Measurements from ENCODE around the gene ARHGAP30. TPM values are rescaled to one million over a fixed set of nuclear protein-coding genes. Genes with fewer than 3 reads are reported as not detected.

Gene ARHGAP30
- total RNA-seq, 1 experiment from 2014 or later: not detected

DNA sequence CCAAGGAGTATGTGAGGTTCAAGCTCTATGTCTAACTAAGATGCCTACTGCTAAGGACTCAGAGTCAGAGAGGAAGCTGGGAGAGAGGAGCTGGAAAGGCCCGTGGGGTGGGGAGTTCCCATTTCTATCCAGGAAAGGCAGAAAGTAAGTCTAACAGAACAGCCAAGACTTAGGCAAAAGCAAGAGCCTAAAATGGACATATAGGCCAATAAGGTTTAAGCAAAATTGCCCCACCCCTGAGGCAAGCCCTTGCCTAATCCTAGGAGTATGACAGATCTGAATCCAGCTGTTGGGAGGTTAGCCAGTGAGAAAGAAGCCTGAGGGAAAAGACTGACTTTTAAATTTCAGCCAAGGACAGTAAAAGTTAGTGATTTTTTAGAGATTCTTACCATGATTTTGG lies 26.8 kb upstream of the ARHGAP30 start:
- Histone ChIP-seq H3K4me1 (replicated peaks) (peaks cover 15% of the 10 kb centered on the region), H3K27me3 (replicated peaks) (no peaks in the 10 kb centered on the region), H3K9me3 (replicated peaks) (peaks cover 7% of the 10 kb centered on the region; the same call in 1 of the 2 replicates), H3K27ac (no peak overlapping the region), H3K4me3 (no peak overlapping the region), H3K36me3 (peaks cover 34% of the 10 kb centered on the region)
- DNase-seq (ENCODE audit: low read depth in 1 of 2, low spot score in 2 of 2): no peak

DNA sequence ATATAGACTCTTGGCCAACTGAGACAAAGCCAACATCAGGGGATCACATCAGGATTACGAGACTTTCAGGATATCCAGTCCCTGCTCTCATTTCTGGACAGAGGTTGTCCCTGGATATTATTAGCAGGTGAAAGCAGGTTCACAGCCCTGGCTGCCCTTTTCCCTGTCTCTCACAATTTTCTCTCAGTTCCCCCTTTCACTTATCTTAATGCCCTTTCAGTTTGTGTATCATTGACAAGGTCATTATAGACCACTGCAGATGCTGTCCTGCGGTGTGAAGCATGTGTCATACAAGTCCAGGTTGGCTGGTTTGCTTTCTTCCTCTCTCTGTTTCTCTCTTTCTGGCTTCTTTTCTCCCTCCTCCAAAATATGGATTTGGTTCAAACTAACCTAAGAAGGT lies 26.3 kb upstream of the ARHGAP30 start:
- Histone ChIP-seq H3K4me1 (replicated peaks) (peaks cover 15% of the 10 kb centered on the region), H3K36me3 (peaks cover 29% of the 10 kb centered on the region), H3K27me3 (replicated peaks) (no peaks in the 10 kb centered on the region), H3K27ac (no peak overlapping the region), H3K9me3 (replicated peaks) (peaks cover 7% of the 10 kb centered on the region; the same call in 1 of the 2 replicates), H3K4me3 (no peak overlapping the region)
- no peak for DNase-seq (ENCODE audit: low read depth in 1 of 2, low spot score in 2 of 2)

DNA sequence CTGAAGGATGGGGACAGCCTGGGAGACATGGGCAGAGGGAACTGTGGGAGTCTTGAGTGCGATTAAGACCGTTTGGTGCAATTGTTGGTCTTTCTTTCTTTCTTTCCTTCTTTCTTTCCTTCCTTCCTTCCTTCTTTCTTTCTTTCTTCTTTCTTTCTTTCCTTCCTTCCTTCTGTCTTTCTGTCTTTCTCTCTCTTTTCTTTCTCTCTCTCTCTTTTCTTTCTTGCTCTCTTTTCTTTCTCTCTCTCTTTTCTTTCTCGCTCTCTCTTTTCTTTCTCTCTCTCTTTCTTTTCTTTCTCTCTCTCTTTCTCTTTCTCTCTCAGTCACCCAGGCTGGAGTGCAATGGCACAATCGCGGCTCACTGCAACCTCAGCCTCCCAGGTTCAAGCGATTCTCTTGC lies 25.5 kb upstream of the ARHGAP30 start:
- H3K4me1 ChIP-seq (replicated peaks): peaks cover 15% of the 10 kb centered on the region
- no peak overlapping the region for H3K27ac ChIP-seq
- peaks cover 7% of the 10 kb centered on the region; the same call in 1 of the 2 replicates for H3K9me3 ChIP-seq (replicated peaks)
- H3K36me3 ChIP-seq: peaks cover 21% of the 10 kb centered on the region
- H3K27me3 ChIP-seq (replicated peaks): no peaks in the 10 kb centered on the region
- no peak overlapping the region for H3K4me3 ChIP-seq
- no peak for DNase-seq (ENCODE audit: low read depth in 1 of 2, low spot score in 2 of 2)

DNA sequence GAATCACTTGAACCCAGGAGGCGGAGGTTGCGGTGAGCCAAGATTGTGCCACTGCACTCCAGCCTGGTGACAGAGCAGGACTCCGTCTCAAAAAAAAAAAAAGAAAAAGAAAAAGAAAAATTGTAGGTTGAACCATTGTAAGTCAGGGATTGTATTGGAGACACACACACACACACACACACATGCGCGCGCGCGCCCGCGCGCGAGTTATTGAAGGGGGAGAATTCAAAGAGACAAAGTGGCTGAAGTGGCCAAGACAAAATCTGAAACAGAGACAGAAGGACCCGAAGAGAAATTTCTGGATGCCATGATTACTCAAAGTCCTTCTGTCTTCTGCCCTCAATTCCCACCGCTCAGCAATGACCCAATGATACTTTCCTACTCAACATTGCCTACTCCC lies 24.8 kb upstream of the ARHGAP30 start:
- H3K36me3 ChIP-seq: peaks cover 13% of the 10 kb centered on the region
- peaks cover 15% of the 10 kb centered on the region for H3K4me1 ChIP-seq (replicated peaks)
- no peak overlapping the region for H3K4me3 ChIP-seq
- H3K27me3 ChIP-seq (replicated peaks): no peaks in the 10 kb centered on the region
- no peak for DNase-seq (ENCODE audit: low read depth in 1 of 2, low spot score in 2 of 2)
- peaks cover 7% of the 10 kb centered on the region; the same call in 1 of the 2 replicates for H3K9me3 ChIP-seq (replicated peaks)
- no peak overlapping the region for H3K27ac ChIP-seq

DNA sequence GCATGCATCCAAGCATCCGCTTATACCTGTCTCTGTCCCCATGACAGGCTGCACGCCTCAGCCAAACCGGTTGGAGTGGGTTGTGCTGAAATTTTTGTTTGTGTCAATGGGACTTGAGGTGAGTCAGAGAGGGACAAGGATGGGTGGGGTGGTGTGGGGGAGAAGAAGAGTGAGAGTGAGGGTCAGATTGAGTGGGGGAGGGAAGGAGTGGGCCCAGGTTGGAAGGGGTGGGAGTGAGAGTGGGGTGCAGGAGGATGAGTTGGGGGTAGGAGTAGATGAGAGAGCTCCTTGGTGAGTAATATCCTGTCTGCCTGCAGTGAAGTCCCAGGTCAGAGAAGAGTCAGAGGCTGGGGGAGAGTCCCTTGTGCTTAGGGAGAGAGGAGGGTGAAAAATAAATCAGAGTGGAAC lies 22.9 kb upstream of the ARHGAP30 start:
- H3K4me3 ChIP-seq: no peak overlapping the region
- H3K9me3 ChIP-seq (replicated peaks): no peaks in the 10 kb centered on the region
- no peaks in the 10 kb centered on the region for H3K36me3 ChIP-seq
- H3K4me1 ChIP-seq (replicated peaks): peaks cover 15% of the 10 kb centered on the region
- no peak overlapping the region for H3K27ac ChIP-seq
- DNase-seq (ENCODE audit: low read depth in 1 of 2, low spot score in 2 of 2): no peak
- no peaks in the 10 kb centered on the region for H3K27me3 ChIP-seq (replicated peaks)

DNA sequence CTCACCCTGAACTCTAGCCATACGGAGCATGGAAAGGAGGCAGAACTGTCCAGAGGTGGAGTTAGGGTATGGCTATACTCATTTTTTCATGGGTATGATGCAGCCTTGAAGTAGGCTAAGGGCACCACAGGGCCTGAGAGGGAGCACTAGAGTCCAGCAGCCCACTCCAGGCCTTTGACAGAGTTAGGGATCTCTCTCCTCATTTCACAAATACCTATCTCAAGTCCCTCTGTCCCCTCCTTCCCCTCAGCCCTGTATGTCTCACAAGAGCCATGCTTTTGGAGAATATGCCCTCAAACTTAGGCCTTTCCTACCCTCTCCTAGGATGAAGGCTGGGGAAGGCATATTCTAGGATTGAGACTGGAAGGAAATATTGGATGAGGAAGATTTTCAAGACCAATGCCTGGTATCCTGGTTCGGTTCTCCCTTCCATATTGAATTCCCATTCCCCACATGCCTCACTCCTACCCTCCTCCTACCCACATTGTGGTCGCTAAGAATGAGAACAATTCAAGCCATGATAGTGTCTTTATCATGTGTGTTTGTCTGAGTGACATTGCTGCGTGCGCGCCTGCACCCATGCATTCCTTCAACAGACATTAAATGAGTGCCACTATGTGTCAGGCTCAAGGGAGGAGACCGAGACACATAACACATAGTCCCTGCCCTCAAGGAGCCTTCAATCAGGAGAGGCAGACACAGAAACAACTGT lies 22.3 kb upstream of the ARHGAP30 start:
- H3K27me3 ChIP-seq (replicated peaks): no peaks in the 10 kb centered on the region
- H3K27ac ChIP-seq: no peak overlapping the region
- H3K9me3 ChIP-seq (replicated peaks): no peaks in the 10 kb centered on the region
- H3K36me3 ChIP-seq: no peaks in the 10 kb centered on the region
- H3K4me1 ChIP-seq (replicated peaks): peaks cover 15% of the 10 kb centered on the region
- DNase-seq (ENCODE audit: low read depth in 1 of 2, low spot score in 2 of 2): no peak
- no peak overlapping the region for H3K4me3 ChIP-seq

DNA sequence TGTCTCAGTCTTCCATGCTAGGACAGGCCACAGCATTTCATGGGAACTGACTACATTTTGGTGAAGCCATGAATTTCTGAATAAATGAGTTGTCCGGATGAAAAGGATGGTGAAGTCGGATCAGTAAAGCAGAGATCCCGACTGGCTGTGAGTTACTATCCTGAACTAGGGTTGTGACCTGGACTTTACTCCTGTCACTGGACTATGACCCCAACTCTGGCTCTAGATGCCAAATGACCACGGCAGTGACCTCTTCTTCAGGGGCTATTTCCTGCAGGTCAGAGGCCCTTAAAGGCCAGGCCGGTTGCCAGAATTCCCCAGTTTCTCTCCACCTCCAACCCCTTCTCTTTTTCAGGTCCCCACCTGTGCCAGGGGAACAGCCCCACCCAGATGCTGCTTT lies 21.4 kb upstream of the ARHGAP30 start:
- Histone ChIP-seq H3K27me3 (replicated peaks) (no peaks in the 10 kb centered on the region), H3K27ac (no peak overlapping the region), H3K36me3 (no peaks in the 10 kb centered on the region), H3K9me3 (replicated peaks) (no peaks in the 10 kb centered on the region), H3K4me1 (replicated peaks) (peaks cover 17% of the 10 kb centered on the region), H3K4me3 (no peak overlapping the region)
- no peak for DNase-seq (ENCODE audit: low read depth in 1 of 2, low spot score in 2 of 2)

DNA sequence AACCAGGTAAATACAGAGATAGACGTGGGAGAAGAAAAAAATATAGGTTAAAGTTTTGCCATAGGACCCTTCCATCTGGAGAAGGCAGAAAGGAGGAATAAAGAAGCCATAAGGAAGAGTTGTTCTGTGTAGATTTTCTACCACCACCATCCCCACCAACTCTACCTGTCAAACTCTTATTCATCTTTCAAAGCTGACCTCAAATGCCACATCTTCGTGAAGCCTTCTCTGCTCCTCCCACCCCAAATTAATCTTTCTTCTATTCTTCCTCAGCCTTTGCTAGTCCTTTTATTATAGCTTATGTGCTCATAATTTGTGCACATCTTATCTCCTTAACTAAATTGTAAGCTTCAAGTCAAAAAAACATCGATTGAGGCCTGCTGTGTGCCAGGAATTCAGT lies 20.9 kb upstream of the ARHGAP30 start:
- no peaks in the 10 kb centered on the region for H3K27me3 ChIP-seq (replicated peaks)
- H3K9me3 ChIP-seq (replicated peaks): no peaks in the 10 kb centered on the region
- no peak overlapping the region for H3K27ac ChIP-seq
- DNase-seq (ENCODE audit: low read depth in 1 of 2, low spot score in 2 of 2): no peak
- no peak overlapping the region for H3K4me3 ChIP-seq
- no peaks in the 10 kb centered on the region for H3K36me3 ChIP-seq
- H3K4me1 ChIP-seq (replicated peaks): peaks cover 22% of the 10 kb centered on the region

DNA sequence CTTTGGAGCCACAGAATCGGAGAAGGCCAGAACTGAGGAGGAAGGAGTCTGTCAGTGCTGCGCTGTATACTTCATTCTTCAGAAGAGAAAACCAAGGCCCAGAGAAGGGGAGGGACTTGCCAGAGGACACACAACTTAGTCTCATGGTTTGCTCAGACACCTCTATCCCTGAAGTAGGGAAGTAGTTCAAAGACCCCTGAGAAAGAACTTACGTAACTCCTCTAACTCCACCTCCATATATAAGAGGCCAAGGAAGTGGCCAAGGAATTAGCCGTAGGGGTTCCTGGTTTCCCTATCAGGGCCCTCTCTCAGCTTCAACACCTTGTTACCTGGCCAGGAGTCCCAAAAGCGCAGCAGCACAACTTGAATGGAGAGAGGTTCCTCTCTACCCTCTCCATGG lies 20.2 kb upstream of the ARHGAP30 start:
- no peaks in the 10 kb centered on the region for H3K36me3 ChIP-seq
- H3K9me3 ChIP-seq (replicated peaks): no peaks in the 10 kb centered on the region
- no peak for DNase-seq (ENCODE audit: low read depth in 1 of 2, low spot score in 2 of 2)
- peaks cover 28% of the 10 kb centered on the region for H3K4me1 ChIP-seq (replicated peaks)
- H3K27ac ChIP-seq: no peak overlapping the region
- no peak overlapping the region for H3K4me3 ChIP-seq
- no peaks in the 10 kb centered on the region for H3K27me3 ChIP-seq (replicated peaks)

DNA sequence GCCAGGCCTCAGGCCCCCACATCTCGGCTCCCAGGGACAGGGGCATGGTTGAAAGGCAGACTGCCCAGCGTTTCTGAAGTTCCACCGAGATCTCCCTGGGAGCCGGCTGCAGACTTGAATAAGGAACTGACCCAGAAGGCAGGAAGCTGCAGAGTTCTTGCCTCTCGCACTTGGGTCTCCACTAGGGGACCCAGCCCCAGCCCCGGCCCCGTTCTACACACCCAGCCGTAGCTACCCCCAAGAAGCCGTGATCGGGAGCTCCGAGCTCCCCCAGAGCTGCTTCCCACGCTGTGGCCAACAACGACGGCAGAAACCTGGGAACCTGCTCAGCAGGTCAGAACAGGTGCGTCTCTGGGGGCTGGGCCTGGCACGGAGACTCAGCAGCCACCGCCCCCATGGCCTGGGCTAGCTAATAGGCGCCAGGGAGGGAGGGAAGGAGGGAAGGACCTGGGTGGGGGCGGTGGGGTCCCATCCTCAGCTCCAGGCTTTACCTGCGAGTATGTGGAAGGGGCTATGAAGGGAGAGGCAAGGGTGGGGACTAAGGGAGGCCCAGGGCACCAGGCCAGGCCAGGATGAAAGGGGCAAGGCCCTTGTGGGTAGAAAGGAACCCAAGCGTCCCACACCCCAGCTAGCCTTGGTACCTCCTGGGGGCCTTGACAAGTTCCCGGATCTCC lies 19.7 kb upstream of the ARHGAP30 start, which contains the start of gene NECTIN4:
Gene NECTIN4, minus strand, starts transcription at position 308 of the 674 bp plus-strand sequence. Its CDS starts 262 bp downstream, at position 46.
- Histone ChIP-seq H3K9me3 (replicated peaks) (no peaks in the 10 kb centered on the region), H3K27ac (no peak within 1 kb of the TSS), H3K4me3 (no peak within 1 kb of the TSS), H3K27me3 (replicated peaks) (no peaks in the 10 kb centered on the region), H3K36me3 (no peaks in the 10 kb centered on the region), H3K4me1 (replicated peaks) (peaks cover 34% of the 10 kb centered on the region)
- DNase-seq (ENCODE audit: low read depth in 1 of 2, low spot score in 2 of 2): no peak

DNA sequence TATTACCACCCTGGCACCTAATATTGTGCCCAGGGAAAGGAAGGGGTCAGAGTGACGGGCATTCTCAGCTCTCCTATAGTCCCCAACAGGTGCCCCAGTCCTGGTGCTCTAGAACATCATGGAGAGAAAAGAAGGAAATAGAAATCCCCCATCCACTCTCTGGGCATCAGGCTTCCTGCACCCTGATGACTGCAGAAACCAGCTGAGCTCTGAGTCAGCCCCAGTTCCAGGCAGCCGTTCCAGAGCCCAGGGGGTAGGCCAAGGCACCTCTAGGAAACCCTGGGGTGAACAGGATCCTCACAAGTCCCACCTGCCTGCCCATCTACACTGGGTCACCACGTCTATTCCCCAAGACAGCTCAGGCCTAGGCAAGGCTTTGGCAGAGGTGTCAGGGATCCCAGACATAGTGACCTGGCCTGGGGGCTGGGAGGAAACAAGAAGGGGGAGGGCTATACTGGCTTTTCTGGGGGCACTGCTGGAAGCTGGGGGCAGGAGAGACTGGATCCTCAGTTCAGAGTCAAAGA lies 19.0 kb upstream of the ARHGAP30 start:
- no peaks in the 10 kb centered on the region for H3K36me3 ChIP-seq
- H3K27me3 ChIP-seq (replicated peaks): no peaks in the 10 kb centered on the region
- DNase-seq (ENCODE audit: low read depth in 1 of 2, low spot score in 2 of 2): no peak
- H3K27ac ChIP-seq: no peak overlapping the region
- no peaks in the 10 kb centered on the region for H3K9me3 ChIP-seq (replicated peaks)
- H3K4me3 ChIP-seq: no peak overlapping the region
- peaks cover 41% of the 10 kb centered on the region for H3K4me1 ChIP-seq (replicated peaks)

DNA sequence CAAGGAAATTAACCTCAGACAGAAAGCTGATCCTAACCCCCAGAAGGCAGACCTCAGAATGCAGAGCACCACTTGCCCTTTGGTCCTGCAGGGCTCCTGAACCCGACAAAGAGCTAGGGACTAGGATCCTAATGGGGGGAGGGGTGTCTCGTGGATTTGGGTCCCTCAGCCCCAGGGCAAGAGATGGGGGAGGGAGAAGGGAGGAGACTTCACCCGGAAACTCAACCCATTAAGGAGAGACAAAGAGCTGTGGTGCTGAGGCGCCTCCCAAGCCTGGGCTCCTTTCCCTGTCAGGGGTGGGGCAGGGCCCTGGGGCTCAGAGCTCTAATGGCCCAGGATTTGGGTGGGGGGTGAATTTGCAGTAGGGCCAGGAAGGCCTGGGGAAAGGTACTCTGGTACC lies 16.8 kb upstream of the ARHGAP30 start:
- Histone ChIP-seq H3K4me1 (replicated peaks) (peaks cover 36% of the 10 kb centered on the region), H3K36me3 (no peaks in the 10 kb centered on the region), H3K27me3 (replicated peaks) (no peaks in the 10 kb centered on the region), H3K27ac (no peak overlapping the region), H3K9me3 (replicated peaks) (no peaks in the 10 kb centered on the region), H3K4me3 (no peak overlapping the region)
- no peak for DNase-seq (ENCODE audit: low read depth in 1 of 2, low spot score in 2 of 2)

DNA sequence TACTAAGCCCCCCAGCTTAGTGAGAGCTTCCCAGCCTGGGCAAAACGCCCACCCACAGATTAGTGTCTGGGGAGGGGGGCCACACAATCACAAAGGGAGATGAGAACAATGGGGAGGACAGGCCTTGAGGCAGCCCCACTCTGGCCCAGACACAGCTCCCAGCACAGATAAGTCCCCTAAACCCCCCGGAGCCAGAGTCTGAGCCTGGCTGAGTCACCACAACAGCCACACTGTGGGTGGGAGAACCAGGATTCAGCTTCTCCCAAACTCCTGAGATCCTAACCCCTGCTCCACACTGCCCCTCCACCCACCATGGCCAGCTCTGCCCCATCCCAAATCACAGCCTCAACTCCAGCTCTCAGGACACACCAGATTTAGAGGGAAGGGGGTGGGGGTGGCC lies 15.5 kb upstream of the ARHGAP30 start:
- DNase-seq (ENCODE audit: low read depth in 1 of 2, low spot score in 2 of 2): peak; percentile 42 to 67

DNA sequence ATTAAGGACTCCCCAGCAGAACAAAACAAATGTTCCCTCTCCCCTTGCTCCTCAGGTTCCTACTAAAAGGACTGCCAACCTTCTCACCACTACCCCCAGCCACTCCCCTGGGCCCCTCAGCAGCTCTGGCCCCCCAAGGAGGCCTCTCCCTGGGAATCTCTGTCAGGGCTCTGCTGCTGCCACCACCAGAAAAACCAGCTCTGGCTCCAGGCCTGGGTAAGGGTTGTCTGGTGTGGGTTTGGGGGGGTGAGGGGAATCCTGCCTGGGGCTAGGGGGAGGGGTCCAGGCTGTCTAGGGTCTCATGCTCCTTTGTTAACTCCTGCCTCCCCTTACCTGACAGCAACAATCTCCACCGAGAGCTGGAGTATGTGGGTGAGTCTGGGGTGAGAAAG lies 14.9 kb upstream of the ARHGAP30 start:
- H3K9me3 ChIP-seq (replicated peaks): no peaks in the 10 kb centered on the region
- no peaks in the 10 kb centered on the region for H3K36me3 ChIP-seq
- peaks cover 36% of the 10 kb centered on the region for H3K4me1 ChIP-seq (replicated peaks)
- no peaks in the 10 kb centered on the region for H3K27me3 ChIP-seq (replicated peaks)
- H3K27ac ChIP-seq: no peak overlapping the region
- no peak for DNase-seq (ENCODE audit: low read depth in 1 of 2, low spot score in 2 of 2)
- H3K4me3 ChIP-seq: no peak overlapping the region

More for the DNA sequence above, 15.5 kb upstream of the ARHGAP30 start:
- Histone ChIP-seq H3K27me3 (replicated peaks) (no peaks in the 10 kb centered on the region), H3K9me3 (replicated peaks) (no peaks in the 10 kb centered on the region), H3K4me1 (replicated peaks) (peaks cover 36% of the 10 kb centered on the region), H3K4me3 (no peak overlapping the region), H3K36me3 (no peaks in the 10 kb centered on the region), H3K27ac (no peak overlapping the region)

Measured in SJSA1 (cell line).